Measurements from ENCODE around the gene OBP2A.

OBP2A gene

GRCh38 chr9:135551456-135551855, 5.5 kb downstream of the OBP2A start:
- no peak for DNase-seq (ENCODE audit: low spot score)
- TF ChIP-seq CTCF (IDR thresholded peaks at IDR 0.05; ENCODE audit: extremely low read depth, missing control alignments) = no peak

- no peak for TF ChIP-seq CTCF (IDR thresholded peaks at IDR 0.05; ENCODE audit: extremely low read depth, missing control alignments)
- no peak for DNase-seq (ENCODE audit: low spot score)
Measured at GRCh38 chr9:135552021-135552697, 6.2 kb downstream of the OBP2A start.

- TF ChIP-seq CTCF (IDR thresholded peaks at IDR 0.05; ENCODE audit: extremely low read depth, missing control alignments) = no peak
- DNase-seq (ENCODE audit: low spot score) = no peak
Measured at GRCh38 chr9:135552698-135553171, 6.8 kb downstream of the OBP2A start.

GRCh38 chr9:135554718-135555117, 8.8 kb downstream of the OBP2A start:
- DNase-seq (ENCODE audit: low spot score) = no peak
- TF ChIP-seq CTCF (IDR thresholded peaks at IDR 0.05; ENCODE audit: extremely low read depth, missing control alignments) = no peak

GRCh38 chr9:135555203-135555602, 9.3 kb downstream of the OBP2A start:
- TF ChIP-seq CTCF (IDR thresholded peaks at IDR 0.05; ENCODE audit: extremely low read depth, missing control alignments) = no peak
- no peak for DNase-seq (ENCODE audit: low spot score)

GRCh38 chr9:135555910-135556309, 10.0 kb downstream of the OBP2A start:
- DNase-seq (ENCODE audit: low spot score) = no peak
- TF ChIP-seq CTCF (IDR thresholded peaks at IDR 0.05; ENCODE audit: extremely low read depth, missing control alignments) = no peak

GRCh38 chr9:135559606-135560005, 13.7 kb downstream of the OBP2A start:
- no peak for TF ChIP-seq CTCF (IDR thresholded peaks at IDR 0.05; ENCODE audit: extremely low read depth, missing control alignments)
- no peak for DNase-seq (ENCODE audit: low spot score)

Data from GM20000 (cell line).